GM19455 (cell line): ENCODE measurements around the gene BRPF1.

Experiments
- ATAC-seq: cut with Tn5 transposase; IDR thresholded peaks from one replicate; pipeline ENCODE4 v1.9.1; 2021; ENCODE audit not compliant: unreplicated experiment

The BRPF1 gene

DNA sequence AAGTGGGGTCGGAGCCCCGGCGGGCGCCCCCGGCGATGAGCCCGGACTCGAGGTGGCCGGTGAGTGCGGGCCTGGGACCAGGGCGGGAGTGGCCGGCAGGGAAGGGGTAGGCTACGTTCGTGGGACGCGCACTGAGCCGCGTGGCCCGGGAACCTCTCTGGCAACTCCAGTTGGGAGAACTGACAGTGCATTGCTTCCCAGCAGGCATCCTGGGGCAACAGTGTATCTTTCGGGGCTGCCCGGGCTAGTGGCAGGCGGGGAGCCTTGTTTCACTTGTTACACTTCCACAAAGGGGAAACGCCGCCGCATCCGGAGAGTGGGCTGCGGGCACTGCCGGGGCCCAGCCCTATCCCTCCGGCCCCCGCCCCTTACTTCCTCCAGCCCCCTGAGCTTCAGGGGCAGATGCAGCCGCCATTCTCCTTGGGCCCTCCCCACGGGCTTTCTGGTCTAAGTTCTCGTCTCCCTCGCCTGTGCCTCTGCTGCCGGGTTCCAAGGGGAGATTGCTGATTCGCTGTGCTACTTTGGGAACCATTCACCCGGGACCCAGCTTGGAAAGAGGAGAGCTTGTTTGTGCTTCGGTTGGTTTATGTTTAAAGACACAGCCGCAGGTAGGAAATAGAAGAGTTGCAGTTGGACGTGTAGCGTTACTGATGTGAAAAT, 675 bp downstream of the BRPF1 start:
- ATAC-seq: peak; percentile 22

GRCh38 chr3:9732740-9733115, 1.2 kb downstream of the BRPF1 start:
- no peak for ATAC-seq

- no peak for ATAC-seq
Observed at GRCh38 chr3:9736831-9737230, 5.3 kb downstream of the BRPF1 start.

DNA sequence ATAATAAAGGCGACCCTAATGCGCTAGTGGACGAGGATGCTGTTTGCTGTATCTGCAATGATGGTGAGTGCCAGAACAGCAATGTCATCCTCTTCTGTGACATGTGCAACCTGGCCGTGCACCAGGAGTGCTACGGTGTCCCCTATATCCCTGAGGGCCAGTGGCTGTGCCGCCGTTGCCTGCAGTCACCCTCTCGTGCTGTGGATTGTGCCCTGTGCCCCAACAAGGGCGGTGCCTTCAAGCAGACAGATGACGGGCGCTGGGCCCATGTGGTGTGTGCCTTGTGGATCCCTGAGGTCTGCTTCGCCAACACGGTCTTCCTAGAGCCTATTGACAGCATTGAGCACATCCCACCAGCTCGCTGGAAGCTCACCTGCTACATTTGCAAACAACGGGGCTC, 7.6 kb downstream of the BRPF1 start:
- no peak for ATAC-seq

DNA sequence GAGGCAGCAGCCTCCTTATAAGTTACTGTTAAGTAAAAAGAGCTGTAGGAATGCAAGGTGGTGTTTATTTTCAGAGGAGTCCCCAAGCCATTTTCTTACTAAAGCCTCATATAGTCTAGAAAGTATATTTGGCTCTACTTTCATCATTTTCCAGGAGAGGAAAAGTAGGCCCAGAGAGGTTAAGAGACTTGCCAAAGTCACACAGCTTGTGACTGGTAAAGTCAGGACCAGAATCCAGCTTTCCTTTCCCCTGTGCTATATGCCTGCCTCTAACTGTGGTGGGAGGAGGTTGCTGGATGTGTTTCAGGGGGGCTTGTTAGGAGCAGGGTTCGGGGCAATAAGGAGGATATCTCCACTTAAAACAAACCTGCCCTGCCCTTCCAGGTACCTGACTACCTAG, 11.0 kb downstream of the BRPF1 start:
- ATAC-seq: no peak

- ATAC-seq: no peak
Observed at GRCh38 chr3:9743548-9743947, 12.0 kb downstream of the BRPF1 start.

DNA sequence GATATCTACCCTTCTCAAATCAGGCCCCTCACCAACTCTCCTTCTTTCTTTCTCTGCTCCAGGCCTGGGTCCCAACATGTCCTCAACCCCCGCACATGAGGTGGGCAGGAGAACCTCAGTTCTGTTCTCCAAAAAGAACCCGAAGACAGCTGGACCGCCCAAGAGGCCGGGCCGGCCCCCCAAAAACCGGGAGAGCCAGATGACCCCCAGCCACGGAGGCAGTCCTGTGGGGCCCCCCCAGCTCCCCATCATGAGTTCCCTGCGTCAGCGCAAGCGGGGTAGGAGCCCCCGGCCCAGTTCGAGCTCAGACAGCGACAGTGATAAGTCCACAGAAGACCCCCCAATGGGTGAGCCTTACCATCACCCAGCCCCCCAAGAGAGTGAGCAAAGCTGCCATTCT, 12.6 kb downstream of the BRPF1 start:
- no peak for ATAC-seq

DNA sequence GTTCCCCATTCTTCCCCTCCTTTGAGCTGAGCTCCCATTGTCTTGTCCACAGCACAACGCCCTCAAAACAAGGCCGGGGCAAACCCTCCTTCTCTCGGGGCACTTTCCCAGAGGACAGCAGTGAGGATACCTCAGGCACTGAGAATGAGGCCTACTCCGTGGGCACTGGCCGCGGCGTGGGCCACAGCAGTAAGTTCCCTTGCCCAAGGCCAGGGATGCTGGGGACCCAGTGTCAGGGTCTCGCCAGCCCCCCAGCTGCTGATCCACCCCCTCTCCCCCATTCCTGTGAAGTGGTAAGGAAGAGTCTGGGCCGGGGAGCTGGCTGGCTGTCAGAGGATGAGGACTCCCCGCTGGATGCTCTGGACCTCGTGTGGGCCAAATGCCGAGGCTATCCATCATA, 14.0 kb downstream of the BRPF1 start:
- no peak for ATAC-seq

GRCh38 chr3:9746330-9746729, 14.8 kb downstream of the BRPF1 start:
- ATAC-seq: no peak

- no peak for ATAC-seq
Observed at GRCh38 chr3:9747267-9747666, 15.7 kb downstream of the BRPF1 start.

DNA sequence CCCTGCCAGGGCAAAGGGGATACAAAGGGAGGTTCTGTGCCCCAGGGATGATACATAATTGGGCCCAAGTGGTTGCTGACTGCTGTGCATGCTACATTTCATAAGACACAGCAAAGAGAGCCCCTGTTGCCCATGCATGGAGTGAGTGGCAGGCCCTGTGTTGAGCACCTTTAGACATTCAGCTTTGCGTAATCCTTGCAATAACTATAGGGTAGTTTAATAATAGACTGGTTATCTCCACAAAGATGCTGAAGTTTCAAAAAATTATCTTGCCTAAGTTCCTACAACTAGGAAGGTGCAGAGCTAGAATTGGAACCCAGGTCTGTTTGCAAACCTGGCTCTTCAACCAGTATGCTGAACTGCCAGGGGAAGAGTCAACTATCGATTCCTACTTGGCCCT, 16.5 kb downstream of the BRPF1 start:
- no peak for ATAC-seq

DNA sequence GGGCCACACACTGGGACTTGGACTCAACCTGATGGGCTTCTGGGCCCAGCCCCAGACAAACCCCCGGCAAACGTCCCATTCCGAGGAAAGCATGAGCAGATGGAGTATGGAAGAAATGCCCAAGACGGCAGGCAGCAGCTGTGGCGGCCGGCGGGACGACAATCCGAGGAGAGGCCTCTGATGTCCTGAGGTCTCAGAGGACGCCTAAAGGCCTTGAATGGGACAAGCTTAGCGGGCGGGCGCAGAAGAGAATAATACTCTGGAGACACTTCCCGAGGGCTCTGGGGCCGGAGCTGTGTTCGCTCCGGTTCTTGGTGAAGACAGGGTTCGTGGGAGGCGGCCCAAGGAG, 17.7 kb downstream of the BRPF1 start:
- no peak for ATAC-seq

- ATAC-seq: peak; percentile 92
Observed at GRCh38 chr3:9749645-9750555, 18.4 kb downstream of the BRPF1 start, which contains the start of gene OGG1. TSS of gene OGG1 (plus strand) at chr3:9749952. CDS start at chr3:9750287, 335 bp downstream.

DNA sequence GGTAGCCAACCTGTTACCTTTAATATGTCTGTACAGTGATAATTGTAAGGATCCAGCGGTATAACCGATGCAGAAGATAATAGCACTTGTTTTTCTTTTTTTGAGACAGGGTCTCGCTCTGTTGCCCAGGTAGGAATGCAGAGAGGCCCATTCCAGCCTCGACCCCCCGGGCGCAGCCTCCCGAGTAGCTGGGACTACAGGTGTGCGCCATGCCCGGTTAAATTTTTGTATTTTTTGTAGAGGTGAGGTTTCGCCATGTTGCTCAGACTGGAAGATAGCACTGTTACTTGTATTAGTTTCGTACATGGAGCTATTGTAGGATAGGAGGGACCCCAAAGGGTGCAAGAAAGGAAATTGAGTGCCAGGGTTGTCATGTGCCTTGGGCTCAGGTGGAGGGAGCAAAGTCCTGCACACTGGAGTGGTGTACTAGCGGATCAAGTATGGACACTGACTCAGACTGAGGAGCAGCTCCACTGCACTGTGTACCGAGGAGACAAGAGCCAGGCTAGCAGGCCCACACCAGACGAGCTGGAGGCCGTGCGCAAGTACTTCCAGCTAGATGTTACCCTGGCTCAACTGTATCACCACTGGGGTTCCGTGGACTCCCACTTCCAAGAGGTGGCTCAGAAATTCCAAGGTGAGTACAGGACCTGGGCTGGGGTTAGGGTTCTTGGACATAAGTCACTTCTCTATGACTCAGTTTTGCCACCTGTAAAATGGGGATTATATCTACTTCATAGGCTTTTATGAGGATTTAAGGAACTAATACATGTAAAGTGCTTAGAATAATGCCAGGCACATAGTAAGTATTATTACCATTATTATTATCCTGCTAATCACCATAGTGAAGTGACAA, 19.2 kb downstream of the BRPF1 start:
- ATAC-seq: no peak

- ATAC-seq: no peak
Observed at GRCh38 chr3:9754678-9755077, 23.1 kb downstream of the BRPF1 start.

DNA sequence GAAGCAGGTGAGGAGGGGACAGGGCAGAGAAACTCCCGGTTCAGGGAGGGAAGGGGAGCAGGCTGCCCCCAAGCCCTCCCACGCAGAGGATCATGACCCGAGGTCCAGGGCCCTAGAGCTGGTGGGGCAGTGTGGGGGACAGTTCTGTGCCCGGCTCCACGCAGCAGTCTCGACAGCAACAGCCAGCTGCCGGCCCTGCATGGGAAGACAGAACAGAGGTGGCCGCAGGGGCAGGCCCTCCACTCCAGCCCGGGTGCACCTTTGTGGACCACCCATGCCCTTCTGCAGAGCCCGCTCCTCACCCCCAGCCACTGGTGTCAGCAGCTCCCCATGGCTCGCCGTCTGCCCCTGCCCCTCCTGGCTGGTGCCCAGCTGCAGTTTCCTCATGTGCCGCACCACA, 25.9 kb downstream of the BRPF1 start:
- ATAC-seq: no peak

DNA sequence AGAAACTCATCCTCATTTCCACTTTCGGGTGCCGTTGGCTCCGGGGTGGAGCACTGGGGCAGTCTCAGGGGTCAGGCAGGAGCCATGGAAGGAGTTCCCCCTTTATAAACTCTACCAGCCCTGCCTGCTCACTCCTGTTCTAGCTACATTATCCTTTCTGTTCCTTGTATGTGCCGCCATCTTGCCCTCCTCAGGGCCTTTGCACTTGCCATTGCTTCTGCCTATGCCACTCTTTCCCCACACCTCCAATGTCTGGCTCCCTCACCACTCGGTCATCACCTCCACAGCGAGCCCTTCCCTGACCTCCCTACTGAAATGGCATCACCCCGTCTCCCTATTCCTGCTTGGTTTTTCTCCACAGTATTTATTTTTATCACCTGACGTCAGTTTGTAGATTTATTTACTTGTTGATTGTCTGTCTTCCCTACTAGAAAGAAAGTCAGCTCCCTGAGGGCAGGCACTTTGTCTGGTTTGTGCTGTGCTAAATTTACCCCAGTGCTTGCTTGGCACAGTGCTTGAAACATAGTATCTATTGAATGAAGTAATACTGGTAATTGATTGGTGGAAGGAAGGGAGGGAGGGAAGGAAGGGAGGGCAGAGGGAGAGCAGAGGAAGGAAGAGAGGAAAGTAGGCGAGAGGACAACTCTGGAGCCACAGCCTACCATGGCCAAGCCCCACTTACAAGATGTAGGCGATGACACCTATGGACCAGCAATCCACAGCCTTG, 29.4 kb downstream of the BRPF1 start:
- no peak for ATAC-seq

- ATAC-seq: no peak
Observed at GRCh38 chr3:9761919-9762318, 30.4 kb downstream of the BRPF1 start.

DNA sequence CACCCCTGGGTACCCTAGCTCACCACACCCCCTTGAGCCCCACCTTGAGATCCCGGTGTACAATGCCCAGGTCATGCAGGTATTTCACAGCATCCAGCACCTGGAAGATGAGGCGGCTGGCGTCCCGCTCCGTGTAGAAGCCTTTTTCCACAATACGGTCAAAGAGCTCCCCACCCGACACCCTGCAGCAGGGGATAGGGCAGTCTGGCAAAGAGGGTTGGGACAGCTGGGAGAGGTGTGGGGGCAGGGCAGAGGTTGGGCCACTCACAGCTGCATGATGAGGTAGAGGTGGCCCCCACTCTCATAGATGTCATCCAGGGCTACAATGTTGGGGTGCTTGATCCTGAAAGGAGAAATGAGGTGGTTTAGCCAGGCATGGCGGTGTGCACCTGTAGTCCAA, 31.3 kb downstream of the BRPF1 start:
- ATAC-seq: no peak

DNA sequence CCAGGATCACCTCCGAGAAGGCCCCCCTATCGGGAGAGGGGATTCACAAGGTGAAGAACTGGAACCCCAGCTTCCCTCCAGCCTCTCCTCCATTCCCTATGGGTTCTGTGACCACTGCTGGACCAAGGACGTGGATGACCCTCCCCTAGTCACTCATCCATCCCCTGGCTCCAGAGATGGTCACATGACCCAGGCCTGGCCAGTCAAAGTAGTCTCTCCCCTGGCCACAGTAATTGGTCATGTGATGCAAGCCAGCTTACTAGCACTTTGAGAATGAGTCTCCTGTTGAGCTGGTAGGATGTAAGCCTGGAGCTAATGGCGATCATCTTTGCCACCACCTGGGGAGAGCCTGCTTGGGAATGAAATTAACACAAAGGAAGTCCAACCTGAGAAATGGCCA, 34.3 kb downstream of the BRPF1 start:
- ATAC-seq: no peak

GRCh38 chr3:9767418-9767817, 35.9 kb downstream of the BRPF1 start:
- no peak for ATAC-seq
